HCT116 (cell line): Measurements from ENCODE around the gene JSRP1. TPM values are rescaled to one million over a fixed set of nuclear protein-coding genes. Genes with fewer than 3 reads are reported as not detected.

Source experiments
- ATAC-seq: fragments of 200-7000 bp; cut with Tn5 transposase; 2 replicates; pipeline ENCODE4 v1.9.1; 2020; ENCODE audit warnings: mild to moderate bottlenecking, moderate library complexity
- BruUV-seq: library from RNA; stranded (reverse); fragments of 400-500 nt; replicated peaks from 2 replicates; lab custom pipeline; 2021; lab: Mats Ljungman, UMichigan
- CTCF ChIA-PET: fragments of 300-600 bp; sonication (Branson Sonifier 250); formaldehyde crosslinking; loops from one replicate; lab custom pipeline; 2021; ENCODE audit warnings: antibody characterized with exemption; lab: Charles Lee
- POLR2A ChIA-PET: fragments of 300-600, 350-600 bp; sonication (Branson Sonifier 250); formaldehyde crosslinking; loops from one replicate; lab custom pipeline; 2021; ENCODE audit warnings: antibody characterized with exemption; lab: Charles Lee
- RAD21 ChIA-PET, 2 experiments: fragments of 300-600 bp; sonication (Branson Sonifier 250); formaldehyde crosslinking; loops; one replicate each; lab custom pipeline; 2023; ENCODE audit warnings: low total read pairs in 2 of 2; ENCODE audit not compliant: uncharacterized antibody in 2 of 2, unreplicated experiment in 2 of 2, low non-redundant PET in 1 of 2; lab: Charles Lee
- DNase-seq: peaks from one replicate; pipeline ENCODE4 v3.0.0-alpha.2; 2010; ENCODE audit warnings: low read depth, low spot score
- H2AFZ ChIP-seq: fragments of 200-600 bp; shearing (Covaris generic), sonication (generic); 2 replicates; pipeline ENCODE4 v1.6.1; 2017; ENCODE audit warnings: low read depth, mixed run types, mixed read lengths, antibody characterized with exemption, low read length; ENCODE audit not compliant: poor library complexity, severe bottlenecking
- H3K27ac ChIP-seq: 2 replicates; pipeline ENCODE4 v1.5.1; 2012; ENCODE audit warnings: low read depth, low read length
- H3K27me3 ChIP-seq: fragments of 200-600 bp; sonication (generic); 2 replicates; pipeline ENCODE4 v1.6.1; 2016; ENCODE audit warnings: mixed run types, low read length, mixed read lengths; ENCODE audit not compliant: insufficient read depth
- H3K36me3 ChIP-seq, 2 experiments: fragments of 200-500 bp in 1 of 2; fragments of 200-600 bp in 1 of 2; sonication (Bioruptor generic) in 1 of 2; sonication (generic) in 1 of 2; 2 replicates each; pipeline versions ENCODE4 v1.5.1 to v1.6.1; 2014 to 2016; ENCODE audit warnings: low read length in 2 of 2, inconsistent platforms in 1 of 2, mixed read lengths in 1 of 2, mixed run types in 1 of 2; ENCODE audit not compliant: insufficient read depth in 2 of 2, control insufficient read depth in 1 of 2
- H3K4me1 ChIP-seq, 2 experiments: fragments of 200-600 bp in 1 of 2; sonication (generic) in 1 of 2; 2 replicates each; pipeline versions ENCODE4 v1.5.1 to v1.6.1; 2012 to 2017; ENCODE audit warnings: low read length in 2 of 2, inconsistent platforms in 1 of 2, mild to moderate bottlenecking in 1 of 2, mixed read lengths in 1 of 2, mixed run types in 1 of 2, moderate library complexity in 1 of 2; ENCODE audit not compliant: insufficient read depth in 2 of 2, control insufficient read depth in 1 of 2
- H3K4me2 ChIP-seq: fragments of 200-600 bp; sonication (generic); 2 replicates; pipeline ENCODE4 v1.6.1; 2017; ENCODE audit warnings: mixed run types, low read length, mixed read lengths
- H3K4me3 ChIP-seq, 2 experiments: fragments of 200-600 bp in 1 of 2; sonication (generic) in 1 of 2; replicated peaks in 1 of 2; 2 replicates each; pipeline ENCODE4 v1.5.1; 2011 to 2016; ENCODE audit warnings: low read length in 2 of 2, control low read depth in 1 of 2, low read depth in 1 of 2, mild to moderate bottlenecking in 1 of 2, mixed read lengths in 1 of 2, mixed run types in 1 of 2
- H3K79me2 ChIP-seq: fragments of 200-600 bp; sonication (generic); 2 replicates; pipeline ENCODE4 v1.6.1; 2017; ENCODE audit warnings: mild to moderate bottlenecking, mixed run types, low read length, moderate library complexity, mixed read lengths; ENCODE audit not compliant: insufficient read depth
- H3K9ac ChIP-seq: fragments of 200-600 bp; sonication (generic); 2 replicates; pipeline ENCODE4 v1.6.1; 2016; ENCODE audit warnings: low read length, mixed read lengths
- H3K9me2 ChIP-seq: fragments of 200-600 bp; sonication (generic), shearing (Covaris generic); 2 replicates; pipeline ENCODE4 v1.6.1; 2017; ENCODE audit warnings: mixed run types, mild to moderate bottlenecking, moderate library complexity; ENCODE audit not compliant: insufficient read depth
- H3K9me3 ChIP-seq, 2 experiments: fragments of 200-500 bp in 1 of 2; fragments of 200-600 bp in 1 of 2; sonication (Bioruptor generic) in 1 of 2; sonication (generic) in 1 of 2; 2 replicates each; pipeline ENCODE4 v1.6.1; 2014 to 2017; ENCODE audit warnings: low read length in 2 of 2, mixed read lengths in 2 of 2, inconsistent platforms in 1 of 2, low read depth in 1 of 2, mild to moderate bottlenecking in 1 of 2, mixed run types in 1 of 2, moderate library complexity in 1 of 2; ENCODE audit not compliant: control insufficient read depth in 1 of 2, insufficient read depth in 1 of 2
- H4K20me1 ChIP-seq: fragments of 200-600 bp; sonication (generic), shearing (Covaris generic); 2 replicates; pipeline ENCODE4 v1.6.1; 2017; ENCODE audit warnings: mixed run types, mild to moderate bottlenecking, moderate library complexity; ENCODE audit not compliant: insufficient read depth
- CBX3 ChIP-seq: IDR thresholded peaks from 2 replicates; pipeline ENCODE4 v1.6.1; 2012; ENCODE audit warnings: low read depth
- CEBPB ChIP-seq: IDR thresholded peaks from 2 replicates; pipeline ENCODE4 v1.6.1; 2012; ENCODE audit warnings: low read depth
- CTCF ChIP-seq, 3 experiments: fragments of 200-600 bp in 1 of 3; sonication (generic) in 1 of 3; IDR thresholded peaks in 2 of 3; conservative IDR thresholded peaks in 1 of 3; 2 replicates each; pipeline ENCODE4 v1.5.1; 2012 to 2017; ENCODE audit warnings: low read depth in 2 of 3, low read length in 2 of 3, antibody characterized with exemption in 1 of 3, borderline replicate concordance in 1 of 3, control low read depth in 1 of 3, mild to moderate bottlenecking in 1 of 3, mixed read lengths in 1 of 3, mixed run types in 1 of 3, moderate library complexity in 1 of 3; ENCODE audit not compliant: insufficient read depth in 1 of 3
- EGR1 ChIP-seq: IDR thresholded peaks from 2 replicates; pipeline ENCODE4 v1.6.1; 2012; ENCODE audit warnings: low read depth
- ELF1 ChIP-seq: IDR thresholded peaks from 2 replicates; pipeline ENCODE4 v1.6.1; 2012; ENCODE audit warnings: low read depth, borderline replicate concordance
- EZH2phosphoT487 ChIP-seq: fragments of 200-600 bp; IDR thresholded peaks from 2 replicates; pipeline ENCODE4 v1.6.1; 2018; ENCODE audit warnings: antibody characterized with exemption, borderline replicate concordance
- FOSL1 ChIP-seq: IDR thresholded peaks from 2 replicates; pipeline ENCODE4 v1.6.1; 2012; ENCODE audit warnings: low read depth
- POLR2A ChIP-seq: IDR thresholded peaks from 2 replicates; pipeline ENCODE4 v1.7.0; 2011; ENCODE audit warnings: borderline replicate concordance; ENCODE audit not compliant: insufficient read depth, insufficient read length; ENCODE audit errors: extremely low read depth
- RAD21 ChIP-seq: IDR thresholded peaks from 2 replicates; pipeline ENCODE4 v1.6.1; 2012; ENCODE audit warnings: low read depth, mild to moderate bottlenecking
- REST ChIP-seq: IDR thresholded peaks from 2 replicates; pipeline ENCODE4 v1.6.1; 2012; ENCODE audit warnings: low read depth
- SIN3A ChIP-seq: IDR thresholded peaks from 2 replicates; pipeline ENCODE4 v1.6.1; 2012; ENCODE audit warnings: low read depth
- SP1 ChIP-seq: IDR thresholded peaks from 2 replicates; pipeline ENCODE4 v1.6.1; 2012; ENCODE audit warnings: low read depth
- SRF ChIP-seq: IDR thresholded peaks from 2 replicates; pipeline ENCODE4 v1.6.1; 2012; ENCODE audit warnings: low read depth
- TCF7L2 ChIP-seq: IDR thresholded peaks from 2 replicates; pipeline ENCODE4 v1.7.0; 2011; ENCODE audit warnings: borderline replicate concordance, inconsistent platforms; ENCODE audit not compliant: insufficient read depth, insufficient read length; ENCODE audit errors: extremely low read depth
- YY1 ChIP-seq: IDR thresholded peaks from 2 replicates; pipeline ENCODE4 v1.6.1; 2011; ENCODE audit warnings: low read length, low read depth, moderate library complexity, mild to moderate bottlenecking; ENCODE audit not compliant: insufficient replicate concordance; ENCODE audit errors: extremely low read depth
- ZNF274 ChIP-seq: fragments of 200-500 bp; sonication (Bioruptor generic); IDR thresholded peaks from 2 replicates; pipeline ENCODE4 v1.6.1; 2014; ENCODE audit warnings: mild to moderate bottlenecking, low read depth, low read length, inconsistent platforms
- intact Hi-C: fragments of 100-400 bp; cut with micrococcal nuclease; formaldehyde crosslinking; loops from 2 replicates; pipeline ENCODE4 v1.10.0; 2022
- total RNA-seq: library from RNA; stranded (reverse); gene quantifications from one replicate; pipeline ENCODE4 v1.2.1, GENCODE V29; 2021; ENCODE audit not compliant: unreplicated experiment
- TF ChIP-seq, protein P1 (sequence below): IDR thresholded peaks from 2 replicates; pipeline ENCODE4 v1.6.1; 2011; ENCODE audit warnings: mild to moderate bottlenecking, low read length, moderate library complexity; ENCODE audit not compliant: insufficient replicate concordance; ENCODE audit errors: extremely low read depth

Gene JSRP1
- total RNA-seq, 1 experiment from 2014 or later: 0.30 TPM

DNA sequence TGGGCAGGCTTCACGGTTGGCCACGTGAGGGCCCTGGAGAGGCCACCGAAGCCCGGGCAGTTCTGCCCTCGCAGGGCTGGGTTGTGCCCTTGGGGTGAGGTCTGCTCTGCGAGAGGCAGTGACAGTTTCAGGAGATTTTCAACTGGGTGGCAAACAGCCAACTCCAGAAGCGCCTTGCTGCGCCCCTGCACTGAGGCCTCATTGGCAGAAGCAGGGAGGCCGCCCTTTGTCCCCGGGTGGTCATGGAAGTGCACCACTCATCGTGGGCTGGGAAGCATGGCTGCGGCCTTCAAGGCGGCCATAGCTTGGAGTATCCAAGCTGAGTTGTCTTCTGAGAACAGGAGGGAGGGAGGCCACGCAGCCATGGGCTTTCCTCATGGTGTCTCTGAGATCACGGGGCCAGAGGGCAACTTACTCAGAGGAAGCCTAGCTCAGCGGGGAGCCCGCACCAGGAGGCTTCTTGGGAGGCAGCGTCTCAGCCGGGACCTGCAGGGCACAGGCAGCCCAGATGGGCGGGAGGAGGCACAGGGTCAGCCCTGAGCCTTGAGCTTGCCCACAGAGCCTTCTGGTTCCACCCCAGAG is 34.9 kb downstream of the JSRP1 start:
- ChIA-PET POLR2A (no interaction called here), RAD21 (no interaction called here), CTCF (interaction anchor here (1.4 kb wide), 1 partner anchor 66 kb away, joined by 21 read pairs; no protein-coding TSS in a partner anchor)
- Histone ChIP-seq H3K9me2 (no peaks in the 10 kb centered on the region), H2AFZ (no peak overlapping the region), H3K4me1 (no peaks in the 10 kb centered on the region), H3K9me3 (no peaks in the 10 kb centered on the region), H4K20me1 (no peaks in the 10 kb centered on the region), H3K9ac (no peak overlapping the region), H3K4me2 (no peak overlapping the region), H3K79me2 (peaks cover 4% of the 10 kb centered on the region; the same call in 1 of the 2 replicates), H3K27ac (no peak overlapping the region), H3K36me3 (peaks cover 17 to 44% of the 10 kb centered on the region in 2 experiments; a peak in 3 of 4 replicates), H3K27me3 (no peaks in the 10 kb centered on the region), H3K4me3 (no peak overlapping the region)
- intact Hi-C loops: no loop called here
- ATAC-seq (no peak), DNase-seq (no peak)
- TF ChIP-seq EZH2phosphoT487 (no peak), ELF1 (no peak), FOSL1 (no peak), SRF (no peak), SP1 (no peak), YY1 (no peak), POLR2A (no peak), REST (no peak), RAD21 (no peak), CEBPB (no peak), TCF7L2 (no peak), EGR1 (no peak), CBX3 (no peak), CTCF (IDR thresholded peaks at IDR 0.05 in 2 of 3, conservative IDR thresholded peaks at IDR 0.05 in 1 of 3; ENCODE audit: borderline replicate concordance in 1 of 3, insufficient read depth in 1 of 3, low read depth in 2 of 3, low read length in 2 of 3) (no peak), ZNF274 (no peak), SIN3A (no peak)
- TF ChIP-seq, protein P1, sequence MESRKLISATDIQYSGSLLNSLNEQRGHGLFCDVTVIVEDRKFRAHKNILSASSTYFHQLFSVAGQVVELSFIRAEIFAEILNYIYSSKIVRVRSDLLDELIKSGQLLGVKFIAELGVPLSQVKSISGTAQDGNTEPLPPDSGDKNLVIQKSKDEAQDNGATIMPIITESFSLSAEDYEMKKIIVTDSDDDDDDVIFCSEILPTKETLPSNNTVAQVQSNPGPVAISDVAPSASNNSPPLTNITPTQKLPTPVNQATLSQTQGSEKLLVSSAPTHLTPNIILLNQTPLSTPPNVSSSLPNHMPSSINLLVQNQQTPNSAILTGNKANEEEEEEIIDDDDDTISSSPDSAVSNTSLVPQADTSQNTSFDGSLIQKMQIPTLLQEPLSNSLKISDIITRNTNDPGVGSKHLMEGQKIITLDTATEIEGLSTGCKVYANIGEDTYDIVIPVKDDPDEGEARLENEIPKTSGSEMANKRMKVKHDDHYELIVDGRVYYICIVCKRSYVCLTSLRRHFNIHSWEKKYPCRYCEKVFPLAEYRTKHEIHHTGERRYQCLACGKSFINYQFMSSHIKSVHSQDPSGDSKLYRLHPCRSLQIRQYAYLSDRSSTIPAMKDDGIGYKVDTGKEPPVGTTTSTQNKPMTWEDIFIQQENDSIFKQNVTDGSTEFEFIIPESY: no peak
- no TSS peak for BruUV-seq
